SKM-1 treated with dmso at 0.1 percent for 144 hours (cell line): Measurements from ENCODE around the gene C16orf86.
A peak's percentile ranks its signal among the peaks of the same experiment; 100 is the strongest.
"Not testable (repeated sequence)": the region's sequence is repeated elsewhere in the genome, so short reads cannot be mapped to it uniquely, and the experiment has no call there.

Source experiments
- DNase-seq: peaks from one replicate; lab custom pipeline; 2025; ENCODE audit not compliant: unreplicated experiment; lab: John Stamatoyannopoulos, UW

The C16orf86 gene

DNA sequence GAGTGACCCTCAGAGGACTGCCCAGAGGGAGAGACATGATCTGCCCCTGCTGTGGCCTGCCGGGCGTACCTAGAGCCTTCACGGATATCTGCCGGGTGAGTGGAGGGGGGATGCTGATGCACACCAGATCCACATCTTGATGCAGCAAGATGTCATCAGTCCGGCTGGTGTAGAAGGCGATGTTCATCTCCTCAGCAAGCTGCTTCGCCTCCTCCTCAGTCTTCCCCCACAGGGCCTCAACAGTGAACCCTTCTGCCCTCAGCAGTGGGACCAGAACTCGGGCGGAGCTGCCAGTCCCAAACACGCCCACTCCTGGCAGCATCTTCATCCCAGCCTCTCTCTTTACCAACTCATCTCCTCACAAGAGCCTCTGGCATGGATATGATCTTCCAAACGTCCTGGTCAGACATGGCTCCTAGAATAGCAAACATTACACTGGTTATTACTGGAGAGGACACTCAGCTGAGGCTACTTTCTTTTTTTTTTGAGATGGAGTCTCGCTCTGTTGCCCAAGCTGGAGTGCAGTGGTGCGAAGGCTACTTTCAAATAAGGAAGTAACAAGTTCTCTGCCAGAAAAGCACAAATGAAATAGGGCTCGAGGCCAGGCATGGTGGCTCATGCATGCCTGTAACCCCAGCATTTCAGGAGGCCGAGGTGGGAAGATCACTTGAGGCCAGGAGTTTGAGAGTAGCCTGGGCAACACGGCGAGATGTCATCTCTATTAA is 18.9 kb downstream of the C16orf86 start:
- no peak for DNase-seq

- DNase-seq: not testable (repeated sequence)
Measured at GRCh38 chr16:67693517-67694285, 27.1 kb downstream of the C16orf86 start.

DNA sequence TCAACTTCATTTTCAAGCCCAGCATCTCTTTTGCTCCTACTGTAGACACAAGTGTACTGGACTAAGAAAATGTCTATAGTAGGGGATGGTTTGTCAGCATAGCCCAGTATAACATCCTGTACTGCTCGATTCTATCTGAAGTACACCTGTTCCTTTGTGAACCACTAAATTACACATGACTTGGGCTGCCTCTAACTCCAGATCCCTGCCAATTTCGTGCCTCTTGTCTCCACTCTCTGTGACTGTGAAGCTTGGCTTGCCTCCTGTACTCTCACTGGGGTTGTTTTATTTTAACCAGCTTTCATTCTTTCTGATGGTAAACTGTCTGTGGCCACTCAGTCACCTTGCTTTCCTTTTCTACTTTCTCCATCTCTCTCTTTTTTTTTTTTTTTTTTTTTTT is 28.0 kb downstream of the C16orf86 start:
- no peak for DNase-seq

DNA sequence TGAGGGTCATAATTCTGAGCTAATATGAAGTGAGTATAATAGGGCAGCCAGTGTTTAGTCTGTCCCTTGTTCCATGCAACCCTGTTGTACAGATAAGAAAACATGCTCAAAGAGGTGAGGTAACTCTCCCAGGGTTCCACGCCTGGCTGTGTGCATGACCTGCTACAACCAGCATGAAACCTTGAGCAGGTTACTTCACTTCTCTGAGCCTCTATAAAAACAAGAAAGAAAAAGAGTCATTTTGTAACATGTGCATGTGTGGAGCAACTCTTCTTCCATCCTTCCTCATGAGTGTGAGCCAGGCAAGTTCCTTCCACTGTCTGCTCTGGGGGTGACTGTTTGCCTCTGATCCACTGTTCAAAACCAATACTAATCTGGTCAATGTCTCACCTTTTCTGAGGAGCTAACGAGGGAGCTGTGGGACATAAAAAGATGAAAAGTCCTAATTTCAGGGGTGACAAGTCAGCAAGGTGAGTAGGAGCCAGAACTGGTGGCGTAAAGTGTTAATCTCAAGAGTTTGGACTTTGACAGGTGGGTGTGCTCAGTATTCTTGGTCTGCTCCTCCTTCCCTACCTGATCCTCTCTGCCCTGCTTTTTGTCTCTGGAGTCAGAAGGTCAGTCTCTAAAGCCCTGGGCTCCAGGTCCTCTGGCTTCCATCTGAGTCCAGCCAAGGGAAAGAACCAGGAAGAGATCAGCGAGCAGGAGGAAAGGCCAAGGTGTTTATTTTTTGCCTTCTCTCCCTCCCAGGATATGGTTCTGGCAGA is 31.0 kb downstream of the C16orf86 start:
- DNase-seq: peak; percentile 84

DNA sequence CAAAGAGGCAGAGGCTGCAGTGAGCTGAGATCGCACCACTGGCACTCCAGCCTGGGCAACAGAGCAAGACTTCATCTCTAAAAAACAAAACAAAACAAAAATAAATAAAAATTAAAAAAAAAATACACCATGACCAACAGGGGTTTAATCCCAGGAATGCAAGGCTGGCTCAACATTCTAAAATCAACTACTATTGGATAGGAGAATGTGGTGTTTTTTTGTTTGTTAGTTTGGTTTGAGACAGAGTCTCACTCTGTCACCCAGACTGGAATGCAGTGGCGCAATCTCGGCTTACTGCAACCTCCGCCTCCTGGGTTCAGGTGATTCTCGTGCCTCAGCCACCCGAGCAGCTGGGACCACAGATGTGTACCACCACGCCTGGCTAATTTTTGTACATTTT is 32.7 kb downstream of the C16orf86 start:
- DNase-seq: no peak

DNA sequence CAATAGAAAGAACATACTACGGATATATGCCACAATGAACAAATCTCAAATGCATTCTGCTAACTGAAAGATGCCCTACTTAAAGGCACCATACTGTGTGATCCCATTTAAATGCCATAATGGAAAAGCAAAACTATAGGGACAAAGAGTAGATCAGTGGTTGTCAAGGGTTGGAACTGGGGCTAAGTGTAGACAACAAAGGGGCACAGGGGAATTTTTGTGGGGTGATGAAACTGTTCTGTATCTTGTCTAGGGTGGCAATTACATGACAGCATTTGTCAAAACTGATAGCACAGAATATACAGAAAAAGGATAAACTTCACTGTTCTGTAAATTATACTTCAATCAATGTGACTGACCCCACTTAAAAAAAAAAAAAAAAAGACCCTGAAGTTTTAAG is 34.8 kb downstream of the C16orf86 start:
- DNase-seq: no peak

DNA sequence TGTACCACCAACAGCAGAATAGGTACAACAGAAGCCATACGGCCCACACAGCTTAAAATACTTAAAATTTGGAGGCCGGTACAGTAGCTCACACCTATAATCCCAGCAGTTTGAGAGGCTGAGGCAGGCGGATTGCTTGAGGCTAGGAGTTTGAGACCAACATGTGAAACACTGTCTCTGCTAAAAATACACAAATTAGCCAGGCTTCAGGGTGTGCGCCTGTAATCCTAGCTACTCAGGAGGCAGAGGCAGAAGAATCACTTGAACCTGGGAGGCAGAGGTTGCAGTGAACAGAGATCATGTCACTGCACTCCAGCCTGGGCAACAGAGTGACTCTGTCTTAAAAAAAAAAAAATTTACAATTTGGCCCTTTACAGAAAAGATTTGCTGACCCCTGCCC is 35.5 kb downstream of the C16orf86 start:
- DNase-seq: no peak

DNA sequence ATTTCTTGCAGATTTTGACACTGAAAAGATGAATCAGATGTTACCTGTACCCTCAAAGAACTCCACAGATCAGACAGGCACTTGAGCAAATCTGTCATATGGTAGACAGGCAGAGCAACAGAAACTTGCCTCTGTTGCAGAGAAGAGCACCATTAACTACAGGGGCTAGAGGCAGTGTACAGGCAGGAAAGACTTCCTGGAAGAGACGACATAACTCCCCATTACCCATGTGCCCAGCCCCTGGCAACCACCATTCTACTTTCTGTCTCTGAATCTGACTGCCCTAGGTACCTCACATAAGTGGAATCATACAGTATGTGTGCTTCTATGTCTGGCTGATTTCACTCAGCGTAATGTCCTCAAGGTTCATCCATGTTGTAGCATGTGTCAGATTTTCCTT is 37.0 kb downstream of the C16orf86 start:
- DNase-seq: no peak

DNA sequence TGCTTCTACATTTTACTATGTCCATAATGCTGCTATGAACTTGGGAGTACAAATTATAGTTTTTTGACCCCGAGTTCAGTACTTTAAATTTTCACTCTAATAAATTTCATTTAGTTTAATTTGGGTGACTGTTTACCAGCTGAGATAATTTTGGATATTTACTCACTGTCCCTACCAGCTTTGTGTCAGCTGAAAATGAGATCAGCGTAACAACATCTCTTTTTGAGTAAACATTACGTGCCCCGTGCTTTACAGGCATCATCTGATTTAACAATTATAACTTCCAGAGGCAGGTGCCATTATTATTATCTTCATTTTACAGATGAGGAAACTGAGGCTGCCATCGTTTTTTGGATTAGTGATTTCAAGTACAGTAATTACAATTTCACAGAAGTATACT is 37.5 kb downstream of the C16orf86 start:
- no peak for DNase-seq

DNA sequence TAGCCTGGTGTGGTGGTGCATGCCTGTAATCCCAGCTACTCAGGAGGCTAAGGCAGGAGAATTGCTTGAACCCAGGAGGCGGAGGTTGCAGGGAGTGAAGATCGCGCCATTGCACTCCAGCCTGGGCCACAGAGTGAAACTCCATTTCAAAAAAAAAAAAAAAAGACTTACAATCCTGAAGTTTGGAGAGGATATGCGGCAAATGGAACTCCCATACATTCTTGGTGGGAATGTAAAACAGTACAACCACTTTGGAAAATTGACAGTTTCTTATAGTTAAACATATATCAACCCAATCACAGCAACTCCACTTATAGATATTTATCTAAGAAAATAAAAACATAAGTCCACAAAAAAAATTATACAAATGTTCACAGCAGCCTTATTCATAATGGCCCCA is 40.6 kb downstream of the C16orf86 start:
- DNase-seq: no peak

- no peak for DNase-seq
Measured at GRCh38 chr16:67707790-67708189, 41.2 kb downstream of the C16orf86 start.

DNA sequence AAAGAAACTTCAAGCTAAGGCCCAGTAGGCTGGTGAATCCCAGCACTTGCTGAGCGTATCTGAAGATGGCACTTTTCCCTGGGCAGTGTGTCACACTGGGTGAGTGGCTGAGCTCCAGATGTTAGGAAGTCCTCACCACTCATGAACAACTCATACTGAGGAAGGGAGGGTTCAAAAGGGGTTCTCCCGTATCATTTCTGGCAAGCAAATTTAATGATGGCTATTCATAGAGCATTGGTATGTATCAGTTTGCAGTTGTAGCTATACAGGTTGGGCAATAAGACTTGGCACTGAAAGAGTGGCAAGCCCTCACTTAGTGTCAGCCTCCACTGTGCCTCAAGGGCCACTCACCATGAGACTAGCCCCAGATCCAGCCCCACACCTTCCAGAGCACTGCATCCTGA is 41.8 kb downstream of the C16orf86 start:
- no peak for DNase-seq

- no peak for DNase-seq
Measured at GRCh38 chr16:67709050-67709449, 42.4 kb downstream of the C16orf86 start.

DNA sequence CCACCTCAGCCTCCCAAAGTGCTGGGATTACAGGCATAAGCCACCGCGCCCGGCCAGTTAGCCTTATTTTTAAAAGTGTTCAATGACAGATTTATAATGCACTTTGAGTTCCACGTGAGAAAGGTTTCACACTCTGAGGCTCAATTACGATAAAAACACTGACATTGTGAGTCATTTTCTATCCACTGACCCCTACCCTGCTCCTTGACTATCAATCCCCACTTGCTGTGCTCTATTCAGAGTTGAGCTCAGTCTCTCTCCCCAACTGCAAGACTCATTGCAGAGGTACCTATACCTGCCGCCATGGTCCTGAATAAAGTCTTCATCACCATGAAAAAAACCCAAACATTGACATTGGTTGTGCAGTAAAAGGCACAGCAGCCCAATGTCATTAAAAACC is 44.0 kb downstream of the C16orf86 start:
- no peak for DNase-seq

DNA sequence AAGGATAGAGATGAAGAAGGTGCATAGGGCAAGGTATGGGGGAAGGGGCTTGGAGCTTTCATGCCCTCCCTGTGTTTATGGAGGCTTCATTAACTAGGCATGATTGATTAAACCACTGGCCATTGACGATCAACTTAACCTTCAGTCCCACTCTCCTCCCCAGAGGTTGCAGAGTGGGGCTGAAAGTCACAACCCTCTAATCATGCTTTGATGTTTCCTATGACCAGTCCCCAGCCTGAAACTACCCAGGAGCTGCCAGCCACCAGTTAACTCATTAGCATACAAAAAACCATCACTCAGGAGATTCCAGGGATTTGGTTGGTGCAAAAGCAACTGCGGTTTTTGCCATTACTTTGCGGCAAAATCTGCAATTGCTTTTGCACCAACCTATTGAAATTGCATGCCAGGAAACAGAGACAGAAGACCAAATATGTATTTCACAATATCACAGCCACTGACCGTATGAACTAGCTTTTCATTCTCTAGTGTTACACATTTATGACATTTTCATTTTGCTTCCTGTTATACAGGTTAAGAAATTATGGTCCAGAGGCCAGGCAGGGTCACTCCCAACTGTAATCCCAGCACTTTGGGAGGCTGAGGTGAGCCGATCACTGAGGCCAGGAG is 47.1 kb downstream of the C16orf86 start:
- peak; percentile 37 for DNase-seq

DNA sequence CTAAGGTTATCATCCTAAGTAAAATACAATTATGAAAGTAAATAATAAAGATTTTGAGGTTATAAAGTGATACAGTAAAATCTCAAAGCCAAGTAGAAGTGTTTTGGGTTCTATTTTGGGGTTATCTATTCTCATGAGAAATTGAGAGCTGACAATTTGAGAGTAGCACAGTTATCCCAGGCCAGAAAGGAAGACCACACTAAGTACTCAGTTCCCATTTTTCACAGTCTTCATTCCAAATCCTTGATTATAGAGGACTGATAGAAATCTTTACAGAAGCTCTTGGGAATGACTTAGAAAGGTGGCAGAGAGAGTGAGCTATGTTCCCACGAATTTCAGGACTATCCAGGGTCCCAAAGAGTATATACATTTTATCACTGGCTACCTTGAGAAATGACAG is 47.9 kb downstream of the C16orf86 start:
- no peak for DNase-seq

- DNase-seq: no peak
Measured at GRCh38 chr16:67716097-67716496, 49.5 kb downstream of the C16orf86 start.
